AG08395 (cell line): ENCODE results near the gene IGFL2.

ENCODE experiments used
- DNase-seq: peaks from one replicate; pipeline ENCODE4 v3.0.0; 2012; ENCODE audit warnings: mixed read lengths, low spot score

IGFL2 gene

DNA sequence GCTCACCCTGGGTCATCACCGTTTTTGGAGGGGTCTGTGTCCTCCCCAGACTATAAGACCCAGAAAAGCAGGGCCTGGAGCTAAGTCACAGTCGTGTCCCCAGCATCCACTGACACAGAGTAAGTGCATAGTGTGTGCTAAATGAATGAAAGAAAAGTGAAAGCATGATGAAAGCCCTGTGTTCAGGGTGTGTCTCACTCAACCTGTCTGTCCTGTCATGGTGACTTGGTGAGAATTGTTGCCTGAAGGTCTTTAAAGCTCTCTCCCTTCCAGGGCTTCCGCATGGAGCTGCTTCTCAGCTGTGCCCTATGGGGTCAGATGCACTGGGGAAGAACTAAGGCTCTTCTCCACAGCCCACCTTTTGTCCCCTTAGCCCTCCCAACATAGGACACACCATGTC, 61.0 kb downstream of the IGFL2 start:
- DNase-seq, result no peak

DNA sequence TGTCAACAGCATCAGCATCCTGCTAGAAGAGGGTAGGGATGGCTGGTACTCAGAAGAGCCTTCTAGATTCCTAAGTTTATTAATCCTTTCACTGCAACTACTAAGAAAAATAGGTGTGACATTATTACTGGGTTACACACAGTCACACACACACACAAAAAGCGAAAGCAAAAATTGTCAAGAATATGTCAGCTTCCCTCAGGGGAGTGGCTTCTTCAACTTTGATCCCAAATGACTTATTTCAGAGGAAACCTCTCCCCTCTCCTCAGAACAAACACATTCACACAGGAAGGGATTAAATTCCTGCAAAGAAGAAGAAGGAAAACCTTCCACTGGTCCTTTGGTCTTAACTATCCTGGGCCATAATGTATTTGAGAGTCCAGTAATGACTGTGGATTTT, 61.4 kb downstream of the IGFL2 start:
- no peak for DNase-seq

DNA sequence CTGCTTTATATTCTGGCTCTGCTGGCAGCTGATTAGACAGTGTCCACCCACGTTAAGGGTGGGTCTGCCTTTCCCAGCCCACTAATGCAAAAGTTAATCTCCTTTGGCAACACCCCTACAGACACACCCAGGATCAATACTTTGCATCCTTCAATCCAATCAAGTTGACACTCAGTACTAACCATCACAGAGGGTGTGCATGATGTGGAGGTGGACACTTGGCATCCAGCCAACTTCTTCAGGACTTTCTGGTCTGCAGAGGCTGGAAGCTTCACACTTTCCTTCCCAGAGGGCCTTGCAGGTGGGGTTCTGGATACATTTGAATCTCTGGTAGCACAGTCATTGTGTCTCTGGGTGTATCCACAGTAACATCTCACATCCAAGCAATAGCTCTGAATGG, 62.6 kb downstream of the IGFL2 start:
- DNase-seq, result no peak
